ENCODE results near the gene GEMIN7. TPM values are rescaled to one million over a fixed set of nuclear protein-coding genes. Genes with fewer than 3 reads are reported as not detected.

GEMIN7 gene
- total RNA-seq, 1 donor: 16.0 TPM

DNA sequence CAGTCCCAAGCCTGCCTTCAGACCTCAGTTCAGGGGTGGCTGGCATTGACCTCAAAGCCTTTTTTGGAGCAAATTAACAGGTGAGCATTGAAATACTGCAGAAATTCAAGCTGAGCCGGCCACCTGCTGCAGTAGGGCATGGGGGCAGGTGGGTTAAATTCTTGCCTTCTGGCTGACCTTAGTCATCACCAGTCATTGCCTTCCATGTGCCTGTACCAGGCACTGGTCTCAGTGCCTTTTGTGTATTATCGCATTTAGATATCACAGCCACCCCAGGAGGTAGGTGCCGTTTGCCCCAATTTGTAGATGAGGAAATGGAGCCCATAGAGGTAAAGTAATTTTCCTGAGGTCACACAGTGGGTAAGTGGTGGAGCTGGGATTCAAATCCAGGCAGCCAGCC is 21.1 kb downstream of the GEMIN7 start:
- no peak for DNase-seq (ENCODE audit: low read depth)
- TF ChIP-seq, protein P1, sequence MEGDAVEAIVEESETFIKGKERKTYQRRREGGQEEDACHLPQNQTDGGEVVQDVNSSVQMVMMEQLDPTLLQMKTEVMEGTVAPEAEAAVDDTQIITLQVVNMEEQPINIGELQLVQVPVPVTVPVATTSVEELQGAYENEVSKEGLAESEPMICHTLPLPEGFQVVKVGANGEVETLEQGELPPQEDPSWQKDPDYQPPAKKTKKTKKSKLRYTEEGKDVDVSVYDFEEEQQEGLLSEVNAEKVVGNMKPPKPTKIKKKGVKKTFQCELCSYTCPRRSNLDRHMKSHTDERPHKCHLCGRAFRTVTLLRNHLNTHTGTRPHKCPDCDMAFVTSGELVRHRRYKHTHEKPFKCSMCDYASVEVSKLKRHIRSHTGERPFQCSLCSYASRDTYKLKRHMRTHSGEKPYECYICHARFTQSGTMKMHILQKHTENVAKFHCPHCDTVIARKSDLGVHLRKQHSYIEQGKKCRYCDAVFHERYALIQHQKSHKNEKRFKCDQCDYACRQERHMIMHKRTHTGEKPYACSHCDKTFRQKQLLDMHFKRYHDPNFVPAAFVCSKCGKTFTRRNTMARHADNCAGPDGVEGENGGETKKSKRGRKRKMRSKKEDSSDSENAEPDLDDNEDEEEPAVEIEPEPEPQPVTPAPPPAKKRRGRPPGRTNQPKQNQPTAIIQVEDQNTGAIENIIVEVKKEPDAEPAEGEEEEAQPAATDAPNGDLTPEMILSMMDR (IDR thresholded peaks at IDR 0.05; ENCODE audit: insufficient read depth, low read length): no peak
- no peak overlapping the region for H3K4me3 ChIP-seq (ENCODE audit: low read depth, low read length)

DNA sequence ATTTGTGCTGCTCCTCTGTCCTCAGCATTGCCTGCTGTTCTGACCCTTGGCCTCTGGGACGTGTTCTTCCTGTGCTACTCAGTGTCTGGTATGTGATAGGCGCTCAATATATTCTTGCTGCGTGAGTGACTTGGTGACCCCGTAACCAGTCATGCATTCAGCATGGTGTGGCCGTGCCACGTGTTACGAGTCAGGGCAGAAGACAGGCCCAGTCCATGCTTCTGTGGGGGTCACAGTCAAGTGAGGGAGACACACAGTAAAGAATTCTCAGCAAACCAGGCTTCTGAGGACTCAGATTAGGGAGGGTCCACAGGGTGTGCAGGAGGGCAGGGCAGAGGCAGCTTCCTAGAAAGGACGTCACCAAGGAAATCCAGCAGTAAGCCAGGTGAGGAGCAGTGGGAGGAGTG is 21.8 kb downstream of the GEMIN7 start:
- no peak for DNase-seq (ENCODE audit: low read depth)
- TF ChIP-seq, protein P1 (IDR thresholded peaks at IDR 0.05; ENCODE audit: insufficient read depth, low read length): no peak
- H3K4me3 ChIP-seq (ENCODE audit: low read depth, low read length): no peak overlapping the region

DNA sequence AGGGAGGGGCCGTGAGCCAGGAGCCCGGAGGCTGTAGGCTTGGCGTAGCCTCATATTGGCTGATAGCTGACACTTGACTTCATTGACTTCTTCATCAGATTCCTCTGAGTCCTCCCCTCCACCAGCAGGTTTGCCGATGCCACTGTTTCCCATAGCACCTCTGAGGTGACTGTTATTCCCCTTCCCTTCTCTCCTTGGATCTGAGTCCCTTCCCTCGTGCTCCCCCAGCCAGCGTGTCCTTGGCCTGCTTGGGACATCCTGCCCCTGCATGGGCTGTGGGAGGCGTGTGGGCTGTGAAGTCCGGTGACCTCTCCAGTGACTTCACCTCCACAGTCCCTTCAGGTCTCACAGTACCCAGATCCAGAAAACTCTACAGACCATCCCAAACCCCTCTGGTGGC is 22.7 kb downstream of the GEMIN7 start:
- DNase-seq (ENCODE audit: low read depth): no peak
- no peak overlapping the region for H3K4me3 ChIP-seq (ENCODE audit: low read depth, low read length)
- TF ChIP-seq, protein P1 (IDR thresholded peaks at IDR 0.05; ENCODE audit: insufficient read depth, low read length): no peak

DNA sequence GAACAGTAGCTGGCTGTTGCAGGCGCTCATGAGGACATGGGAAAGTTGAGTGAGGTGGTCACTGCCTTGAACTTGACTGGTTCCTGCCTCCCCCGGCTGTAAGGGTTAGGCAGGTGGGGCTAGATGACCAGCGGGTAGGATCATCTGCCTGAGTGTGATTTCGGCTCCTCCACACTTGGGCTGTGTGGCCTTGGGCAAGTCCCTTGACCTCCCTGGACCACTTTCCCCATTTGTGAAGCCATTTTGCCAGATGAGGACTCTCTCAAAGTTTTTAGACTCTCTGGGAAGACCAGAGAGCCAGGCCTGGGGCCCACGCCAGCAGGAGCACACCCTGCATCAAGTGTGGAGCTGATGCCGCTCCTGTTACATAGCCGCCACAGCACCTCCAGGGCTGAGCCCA is 23.4 kb downstream of the GEMIN7 start:
- H3K4me3 ChIP-seq (ENCODE audit: low read depth, low read length): no peak overlapping the region
- TF ChIP-seq, protein P1 (IDR thresholded peaks at IDR 0.05; ENCODE audit: insufficient read depth, low read length): no peak
- DNase-seq (ENCODE audit: low read depth): no peak

GRCh38 chr19:45103156-45103507 is 24.1 kb downstream of the GEMIN7 start:
- no peak overlapping the region for H3K4me3 ChIP-seq (ENCODE audit: low read depth, low read length)
- DNase-seq (ENCODE audit: low read depth): no peak
- TF ChIP-seq, protein P1 (IDR thresholded peaks at IDR 0.05; ENCODE audit: insufficient read depth, low read length): no peak

DNA sequence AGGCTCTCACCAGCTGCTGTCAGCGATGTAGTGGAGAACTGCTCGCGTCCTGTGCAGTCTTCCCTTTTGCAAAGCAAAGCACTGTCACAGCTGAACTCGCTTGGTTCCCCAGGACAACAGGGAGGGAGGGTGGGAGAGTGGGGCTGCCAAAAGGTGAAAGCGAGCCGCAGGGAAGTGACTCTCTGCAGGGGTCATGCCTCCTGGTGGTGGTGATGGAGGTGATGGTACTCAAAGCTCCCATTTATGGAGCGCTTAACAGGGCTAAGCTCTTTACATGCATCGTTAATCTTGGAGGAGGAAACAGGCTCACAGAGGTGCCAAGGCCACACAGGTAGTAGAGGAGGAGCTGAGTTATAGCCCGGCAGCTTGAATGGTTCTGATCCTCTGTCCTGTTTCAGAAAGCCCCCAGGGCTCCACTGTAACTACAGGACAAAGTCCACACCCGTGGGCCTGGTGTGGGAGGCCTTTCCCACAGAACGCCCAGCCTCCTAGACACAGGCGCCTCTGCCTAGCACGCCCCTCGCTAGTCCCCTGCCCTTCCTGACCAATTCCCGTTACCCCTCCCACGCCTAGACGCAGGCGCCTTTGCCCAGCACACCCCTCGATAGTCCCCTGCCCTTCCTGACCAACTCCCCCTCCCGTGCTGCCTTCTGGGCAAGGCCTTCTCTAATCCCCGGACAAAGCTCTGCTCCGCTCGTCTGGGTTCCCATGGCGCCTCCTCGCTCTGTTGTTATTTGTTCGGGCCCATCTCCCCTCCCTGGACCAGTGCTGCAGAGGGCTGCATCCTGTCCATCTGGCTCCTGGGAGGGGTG is 24.7 kb downstream of the GEMIN7 start:
- H3K4me3 ChIP-seq (ENCODE audit: low read depth, low read length): no peak overlapping the region
- no peak for DNase-seq (ENCODE audit: low read depth)
- TF ChIP-seq, protein P1 (IDR thresholded peaks at IDR 0.05; ENCODE audit: insufficient read depth, low read length): no peak
